NB4 (cell line): ENCODE data around the gene TANGO6.

ENCODE experiments used
- CTCF ChIP-seq: IDR thresholded peaks from one replicate; pipeline ENCODE4 v1.5.1; 2012; ENCODE audit warnings: low read depth, low read length
- POLR2A ChIP-seq: IDR thresholded peaks from 2 replicates; pipeline ENCODE4 v1.6.1; 2011; ENCODE audit warnings: mild to moderate bottlenecking; ENCODE audit not compliant: insufficient read length; ENCODE audit errors: extremely low read depth

- TF ChIP-seq CTCF = no peak
- no peak for TF ChIP-seq POLR2A
Measured at GRCh38 chr16:69064764-69065313, 221.5 kb downstream of the TANGO6 start.
